ENCODE data around the gene SPZ1. TPM values are rescaled to one million over a fixed set of nuclear protein-coding genes. Genes with fewer than 3 reads are reported as not detected.

Gene SPZ1
- total and polyA plus RNA-seq, 2 donors (not counting 1 experiment from before 2014, with no cell fraction given) = not detected

DNA sequence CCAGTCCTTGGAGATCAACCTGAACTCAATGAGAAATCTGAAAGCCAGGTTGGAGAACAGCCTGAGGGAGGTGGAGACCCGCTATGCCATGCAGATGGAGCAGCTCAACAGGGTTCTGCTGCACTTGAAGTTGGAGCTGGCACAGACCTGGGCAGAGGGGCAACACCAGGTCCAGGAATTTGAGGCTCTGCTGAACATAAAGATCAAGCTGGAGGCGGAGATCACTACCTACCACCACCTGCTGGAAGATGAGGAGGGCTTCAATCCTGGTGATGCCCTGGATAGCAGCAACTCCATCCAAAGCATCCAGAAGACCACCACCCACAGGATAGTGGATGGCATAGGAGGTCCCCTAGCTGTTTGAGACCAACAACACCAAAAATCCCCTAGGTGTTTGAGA lies 30.5 kb upstream of the SPZ1 start:
- H3K36me3 ChIP-seq (ENCODE audit: control insufficient read depth, insufficient read depth, low read length) = no peaks in the 10 kb centered on the region
- no peak overlapping the region for H3K27ac ChIP-seq (ENCODE audit: insufficient read depth, low read length)
- no peak overlapping the region for H3K4me3 ChIP-seq (replicated peaks in 1 of 4; ENCODE audit: control extremely low read depth in 1 of 4, insufficient read depth in 1 of 4, low read depth in 3 of 4, low read length in 4 of 4)
- no peaks in the 10 kb centered on the region for H3K4me1 ChIP-seq (ENCODE audit: control insufficient read depth, extremely low read depth, insufficient read depth, low read length)
- H3K4me2 ChIP-seq (ENCODE audit: extremely low read depth, insufficient read depth, low read length) = no peak overlapping the region
- peaks cover 2% of the 10 kb centered on the region for H3K27me3 ChIP-seq (ENCODE audit: control insufficient read depth, insufficient read depth, low read length)
- no peak overlapping the region for H3K9ac ChIP-seq (ENCODE audit: insufficient read depth, low read length)
- H2AFZ ChIP-seq (ENCODE audit: low read length) = no peak overlapping the region
- no peaks in the 10 kb centered on the region for H4K20me1 ChIP-seq (ENCODE audit: control insufficient read depth, extremely low read depth, insufficient read depth, low read length)
- H3K79me2 ChIP-seq (ENCODE audit: control insufficient read depth, insufficient read depth, low read length) = no peaks in the 10 kb centered on the region
- DNase-seq (ENCODE audit: low read depth in 2 of 2) = no peak
- no peak for TF ChIP-seq EZH2 (IDR thresholded peaks at IDR 0.05; ENCODE audit: low read length, missing control alignments)
- TF ChIP-seq, protein P1, sequence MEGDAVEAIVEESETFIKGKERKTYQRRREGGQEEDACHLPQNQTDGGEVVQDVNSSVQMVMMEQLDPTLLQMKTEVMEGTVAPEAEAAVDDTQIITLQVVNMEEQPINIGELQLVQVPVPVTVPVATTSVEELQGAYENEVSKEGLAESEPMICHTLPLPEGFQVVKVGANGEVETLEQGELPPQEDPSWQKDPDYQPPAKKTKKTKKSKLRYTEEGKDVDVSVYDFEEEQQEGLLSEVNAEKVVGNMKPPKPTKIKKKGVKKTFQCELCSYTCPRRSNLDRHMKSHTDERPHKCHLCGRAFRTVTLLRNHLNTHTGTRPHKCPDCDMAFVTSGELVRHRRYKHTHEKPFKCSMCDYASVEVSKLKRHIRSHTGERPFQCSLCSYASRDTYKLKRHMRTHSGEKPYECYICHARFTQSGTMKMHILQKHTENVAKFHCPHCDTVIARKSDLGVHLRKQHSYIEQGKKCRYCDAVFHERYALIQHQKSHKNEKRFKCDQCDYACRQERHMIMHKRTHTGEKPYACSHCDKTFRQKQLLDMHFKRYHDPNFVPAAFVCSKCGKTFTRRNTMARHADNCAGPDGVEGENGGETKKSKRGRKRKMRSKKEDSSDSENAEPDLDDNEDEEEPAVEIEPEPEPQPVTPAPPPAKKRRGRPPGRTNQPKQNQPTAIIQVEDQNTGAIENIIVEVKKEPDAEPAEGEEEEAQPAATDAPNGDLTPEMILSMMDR (conservative IDR thresholded peaks at IDR 0.05 in 1 of 2, IDR thresholded peaks at IDR 0.05 in 1 of 2; ENCODE audit: low read depth in 1 of 2, low read length in 2 of 2) = no peak
- H3K9me3 ChIP-seq (ENCODE audit: control insufficient read depth, insufficient read depth, low read depth, low read length) = no peaks in the 10 kb centered on the region

DNA sequence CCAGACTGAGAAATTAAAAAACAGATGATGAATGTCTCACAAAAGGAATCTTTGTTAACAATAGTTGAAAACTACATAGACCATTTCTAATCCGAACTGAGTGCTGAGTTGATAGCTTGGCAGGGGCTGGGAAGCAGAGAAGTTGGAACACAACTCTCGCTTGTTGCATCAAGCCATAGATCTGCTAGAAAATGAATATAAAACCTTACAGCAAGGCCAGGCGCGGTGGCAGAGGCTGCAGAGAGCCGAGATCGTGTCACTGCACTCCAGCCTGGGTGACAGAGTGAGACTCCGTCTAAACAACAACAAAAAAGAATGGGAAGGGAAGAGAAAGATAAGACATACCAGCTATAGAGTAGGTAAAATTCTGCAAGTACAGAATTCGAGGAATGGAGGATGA lies 28.0 kb upstream of the SPZ1 start:
- no peak overlapping the region for H3K27ac ChIP-seq (ENCODE audit: insufficient read depth, low read length)
- H3K4me3 ChIP-seq (replicated peaks in 1 of 4; ENCODE audit: control extremely low read depth in 1 of 4, insufficient read depth in 1 of 4, low read depth in 3 of 4, low read length in 4 of 4) = no peak overlapping the region
- no peak overlapping the region for H3K4me2 ChIP-seq (ENCODE audit: extremely low read depth, insufficient read depth, low read length)
- H3K4me1 ChIP-seq (ENCODE audit: control insufficient read depth, extremely low read depth, insufficient read depth, low read length) = no peaks in the 10 kb centered on the region
- H4K20me1 ChIP-seq (ENCODE audit: control insufficient read depth, extremely low read depth, insufficient read depth, low read length) = no peaks in the 10 kb centered on the region
- no peaks in the 10 kb centered on the region for H3K9me3 ChIP-seq (ENCODE audit: control insufficient read depth, insufficient read depth, low read depth, low read length)
- H3K36me3 ChIP-seq (ENCODE audit: control insufficient read depth, insufficient read depth, low read length) = no peaks in the 10 kb centered on the region
- H3K27me3 ChIP-seq (ENCODE audit: control insufficient read depth, insufficient read depth, low read length) = no peaks in the 10 kb centered on the region
- no peak for DNase-seq (ENCODE audit: low read depth in 2 of 2)
- H2AFZ ChIP-seq (ENCODE audit: low read length) = no peak overlapping the region
- no peak for TF ChIP-seq EZH2 (IDR thresholded peaks at IDR 0.05; ENCODE audit: low read length, missing control alignments)
- no peaks in the 10 kb centered on the region for H3K79me2 ChIP-seq (ENCODE audit: control insufficient read depth, insufficient read depth, low read length)
- no peak overlapping the region for H3K9ac ChIP-seq (ENCODE audit: insufficient read depth, low read length)

DNA sequence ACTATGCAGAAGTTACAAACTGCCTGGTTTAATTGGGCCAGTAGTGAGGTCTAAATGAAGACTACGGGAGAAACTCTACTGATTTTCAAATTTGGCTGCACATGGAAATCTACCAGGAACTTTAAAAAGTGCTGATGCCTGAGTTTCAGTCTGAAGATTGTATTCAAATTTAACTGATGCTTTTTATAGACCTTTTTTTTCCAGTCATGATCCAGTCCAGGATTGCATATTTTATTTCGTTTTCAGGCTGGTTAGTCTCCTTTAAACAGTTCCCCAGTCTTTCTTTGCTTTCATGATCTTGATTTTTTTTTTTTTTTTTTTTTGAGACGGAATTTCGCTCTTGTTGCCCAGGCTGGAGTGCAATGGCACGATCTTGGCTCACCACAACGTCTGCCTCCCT lies 23.7 kb upstream of the SPZ1 start:
- H4K20me1 ChIP-seq (ENCODE audit: control insufficient read depth, extremely low read depth, insufficient read depth, low read length) = no peaks in the 10 kb centered on the region
- no peak overlapping the region for H3K9ac ChIP-seq (ENCODE audit: insufficient read depth, low read length)
- no peaks in the 10 kb centered on the region for H3K9me3 ChIP-seq (ENCODE audit: control insufficient read depth, insufficient read depth, low read depth, low read length)
- no peak overlapping the region for H3K4me3 ChIP-seq (replicated peaks in 1 of 4; ENCODE audit: control extremely low read depth in 1 of 4, insufficient read depth in 1 of 4, low read depth in 3 of 4, low read length in 4 of 4)
- DNase-seq (ENCODE audit: low read depth in 2 of 2) = no peak
- no peak overlapping the region for H2AFZ ChIP-seq (ENCODE audit: low read length)
- H3K27ac ChIP-seq (ENCODE audit: insufficient read depth, low read length) = no peak overlapping the region
- H3K36me3 ChIP-seq (ENCODE audit: control insufficient read depth, insufficient read depth, low read length) = no peaks in the 10 kb centered on the region
- H3K4me1 ChIP-seq (ENCODE audit: control insufficient read depth, extremely low read depth, insufficient read depth, low read length) = no peaks in the 10 kb centered on the region
- H3K27me3 ChIP-seq (ENCODE audit: control insufficient read depth, insufficient read depth, low read length) = no peaks in the 10 kb centered on the region
- TF ChIP-seq, protein P1 (conservative IDR thresholded peaks at IDR 0.05 in 1 of 2, IDR thresholded peaks at IDR 0.05 in 1 of 2; ENCODE audit: low read depth in 1 of 2, low read length in 2 of 2) = no peak
- TF ChIP-seq EZH2 (IDR thresholded peaks at IDR 0.05; ENCODE audit: low read length, missing control alignments) = no peak
- no peak overlapping the region for H3K4me2 ChIP-seq (ENCODE audit: extremely low read depth, insufficient read depth, low read length)
- no peaks in the 10 kb centered on the region for H3K79me2 ChIP-seq (ENCODE audit: control insufficient read depth, insufficient read depth, low read length)
